ENCODE results near the gene CD28.

DNA sequence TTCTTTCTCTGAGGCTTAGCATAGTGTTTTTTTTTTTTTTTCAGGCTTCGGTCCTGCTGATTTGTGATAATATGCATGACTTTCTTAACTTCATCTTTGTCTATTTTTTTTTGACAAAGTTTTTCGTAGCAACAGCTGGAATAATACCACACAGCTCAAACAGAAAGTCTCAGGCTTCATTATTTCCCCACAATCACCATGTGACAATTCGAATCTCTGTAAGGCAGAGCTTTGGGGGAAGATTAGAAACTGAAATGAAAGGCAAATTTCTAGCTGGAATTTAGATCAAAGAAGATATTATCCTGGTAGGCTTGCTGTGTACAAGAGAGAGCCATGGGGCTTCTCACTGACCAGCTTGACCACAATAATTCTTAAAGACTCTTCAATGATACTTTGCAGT lies 12.2 kb upstream of the CD28 start:
- TF ChIP-seq, protein P1, sequence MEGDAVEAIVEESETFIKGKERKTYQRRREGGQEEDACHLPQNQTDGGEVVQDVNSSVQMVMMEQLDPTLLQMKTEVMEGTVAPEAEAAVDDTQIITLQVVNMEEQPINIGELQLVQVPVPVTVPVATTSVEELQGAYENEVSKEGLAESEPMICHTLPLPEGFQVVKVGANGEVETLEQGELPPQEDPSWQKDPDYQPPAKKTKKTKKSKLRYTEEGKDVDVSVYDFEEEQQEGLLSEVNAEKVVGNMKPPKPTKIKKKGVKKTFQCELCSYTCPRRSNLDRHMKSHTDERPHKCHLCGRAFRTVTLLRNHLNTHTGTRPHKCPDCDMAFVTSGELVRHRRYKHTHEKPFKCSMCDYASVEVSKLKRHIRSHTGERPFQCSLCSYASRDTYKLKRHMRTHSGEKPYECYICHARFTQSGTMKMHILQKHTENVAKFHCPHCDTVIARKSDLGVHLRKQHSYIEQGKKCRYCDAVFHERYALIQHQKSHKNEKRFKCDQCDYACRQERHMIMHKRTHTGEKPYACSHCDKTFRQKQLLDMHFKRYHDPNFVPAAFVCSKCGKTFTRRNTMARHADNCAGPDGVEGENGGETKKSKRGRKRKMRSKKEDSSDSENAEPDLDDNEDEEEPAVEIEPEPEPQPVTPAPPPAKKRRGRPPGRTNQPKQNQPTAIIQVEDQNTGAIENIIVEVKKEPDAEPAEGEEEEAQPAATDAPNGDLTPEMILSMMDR (IDR thresholded peaks at IDR 0.05; ENCODE audit: insufficient read depth, low read length) = no peak
- TF ChIP-seq SPI1 (IDR thresholded peaks at IDR 0.05; ENCODE audit: borderline replicate concordance, low read depth) = no peak
- no peak for TF ChIP-seq GABPA (IDR thresholded peaks at IDR 0.05; ENCODE audit: low read depth)
- TF ChIP-seq REST (IDR thresholded peaks at IDR 0.05; ENCODE audit: insufficient replicate concordance, low read depth) = no peak
